HG02970 (cell line): Measurements from ENCODE around the gene UVSSA.
"Not testable (repeated sequence)": the region's sequence is repeated elsewhere in the genome, so short reads cannot be mapped to it uniquely, and the experiment has no call there.

ENCODE experiments used
- ATAC-seq: cut with Tn5 transposase; IDR thresholded peaks from one replicate; pipeline ENCODE4 v1.9.1; 2021; ENCODE audit warnings: mild to moderate bottlenecking, moderate library complexity, moderate number of reproducible peaks; ENCODE audit not compliant: unreplicated experiment, low FRiP score

UVSSA gene

GRCh38 chr4:1385373-1386340, 38.6 kb downstream of the UVSSA start:
- ATAC-seq = no peak

- not testable (repeated sequence) for ATAC-seq
Observed at GRCh38 chr4:1393363-1393762, 46.4 kb downstream of the UVSSA start.

- ATAC-seq = no peak
Observed at GRCh38 chr4:1393866-1394265, 46.9 kb downstream of the UVSSA start.

GRCh38 chr4:1394554-1395388, 47.8 kb downstream of the UVSSA start:
- not testable (repeated sequence) for ATAC-seq

- ATAC-seq = not testable (repeated sequence)
Observed at GRCh38 chr4:1395389-1395820, 48.4 kb downstream of the UVSSA start.

GRCh38 chr4:1395941-1396805, 49.2 kb downstream of the UVSSA start:
- no peak for ATAC-seq

GRCh38 chr4:1396806-1397455, 49.9 kb downstream of the UVSSA start:
- no peak for ATAC-seq

GRCh38 chr4:1398681-1399507, 51.9 kb downstream of the UVSSA start:
- no peak for ATAC-seq

GRCh38 chr4:1399508-1400190, 52.6 kb downstream of the UVSSA start:
- ATAC-seq = no peak

GRCh38 chr4:1400191-1400805, 53.3 kb downstream of the UVSSA start:
- no peak for ATAC-seq

GRCh38 chr4:1400831-1401408, 53.9 kb downstream of the UVSSA start:
- ATAC-seq = no peak

GRCh38 chr4:1401409-1402020, 54.5 kb downstream of the UVSSA start:
- no peak for ATAC-seq

GRCh38 chr4:1402021-1402515, 55.1 kb downstream of the UVSSA start:
- ATAC-seq = no peak

GRCh38 chr4:1402516-1403091, 55.6 kb downstream of the UVSSA start:
- no peak for ATAC-seq

- ATAC-seq = no peak
Observed at GRCh38 chr4:1403177-1403583, 56.2 kb downstream of the UVSSA start.
